ENCODE results near the gene DBN1. TPM values are rescaled to one million over a fixed set of nuclear protein-coding genes. Genes with fewer than 3 reads are reported as not detected.

The DBN1 gene
- total and polyA plus RNA-seq, 9 of the 15 experiments (the other 6 are each of a cell fraction or from before 2014, with no cell fraction given), result 0.25 to 87.2 (median 27.9) TPM

DNA sequence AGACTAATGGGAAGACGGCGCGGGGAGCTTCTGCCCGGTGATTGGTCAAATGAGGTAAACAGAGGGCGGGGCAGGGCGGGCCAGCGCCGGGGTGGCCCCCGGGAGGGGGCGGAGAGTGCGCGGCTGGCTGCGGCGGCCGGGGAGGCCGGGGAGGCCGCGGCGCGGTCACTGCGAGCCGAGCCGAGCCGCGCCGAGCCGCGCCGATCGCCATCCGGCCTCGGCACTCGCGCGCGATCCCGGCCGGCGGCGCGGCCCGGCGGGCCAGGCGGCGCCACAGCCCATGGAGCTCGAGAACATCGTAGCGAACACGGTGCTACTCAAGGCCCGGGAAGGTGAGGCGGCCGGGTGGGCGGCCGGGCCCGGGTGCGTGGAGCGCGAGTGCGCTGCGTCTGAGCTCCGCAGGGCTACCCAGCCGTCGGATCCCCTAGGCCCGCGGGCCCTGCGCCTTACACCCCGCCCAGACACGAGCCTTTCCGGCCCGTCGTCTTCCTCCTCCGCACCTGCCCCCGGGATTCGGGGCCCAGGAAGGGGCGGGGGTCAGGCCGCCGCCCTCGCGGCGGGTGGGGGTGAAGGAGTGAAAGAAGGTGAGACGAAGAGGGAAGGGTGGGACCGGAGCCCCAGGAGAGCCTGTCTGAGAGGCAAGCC lies 46.7 kb downstream of the DBN1 start, which contains the start of gene GRK6 (continued):
- TF ChIP-seq, protein P1, sequence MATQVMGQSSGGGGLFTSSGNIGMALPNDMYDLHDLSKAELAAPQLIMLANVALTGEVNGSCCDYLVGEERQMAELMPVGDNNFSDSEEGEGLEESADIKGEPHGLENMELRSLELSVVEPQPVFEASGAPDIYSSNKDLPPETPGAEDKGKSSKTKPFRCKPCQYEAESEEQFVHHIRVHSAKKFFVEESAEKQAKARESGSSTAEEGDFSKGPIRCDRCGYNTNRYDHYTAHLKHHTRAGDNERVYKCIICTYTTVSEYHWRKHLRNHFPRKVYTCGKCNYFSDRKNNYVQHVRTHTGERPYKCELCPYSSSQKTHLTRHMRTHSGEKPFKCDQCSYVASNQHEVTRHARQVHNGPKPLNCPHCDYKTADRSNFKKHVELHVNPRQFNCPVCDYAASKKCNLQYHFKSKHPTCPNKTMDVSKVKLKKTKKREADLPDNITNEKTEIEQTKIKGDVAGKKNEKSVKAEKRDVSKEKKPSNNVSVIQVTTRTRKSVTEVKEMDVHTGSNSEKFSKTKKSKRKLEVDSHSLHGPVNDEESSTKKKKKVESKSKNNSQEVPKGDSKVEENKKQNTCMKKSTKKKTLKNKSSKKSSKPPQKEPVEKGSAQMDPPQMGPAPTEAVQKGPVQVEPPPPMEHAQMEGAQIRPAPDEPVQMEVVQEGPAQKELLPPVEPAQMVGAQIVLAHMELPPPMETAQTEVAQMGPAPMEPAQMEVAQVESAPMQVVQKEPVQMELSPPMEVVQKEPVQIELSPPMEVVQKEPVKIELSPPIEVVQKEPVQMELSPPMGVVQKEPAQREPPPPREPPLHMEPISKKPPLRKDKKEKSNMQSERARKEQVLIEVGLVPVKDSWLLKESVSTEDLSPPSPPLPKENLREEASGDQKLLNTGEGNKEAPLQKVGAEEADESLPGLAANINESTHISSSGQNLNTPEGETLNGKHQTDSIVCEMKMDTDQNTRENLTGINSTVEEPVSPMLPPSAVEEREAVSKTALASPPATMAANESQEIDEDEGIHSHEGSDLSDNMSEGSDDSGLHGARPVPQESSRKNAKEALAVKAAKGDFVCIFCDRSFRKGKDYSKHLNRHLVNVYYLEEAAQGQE (IDR thresholded peaks at IDR 0.05; ENCODE audit: borderline replicate concordance), result no peak
- TF ChIP-seq, protein P1 (CRISPR knock-in tag; IDR thresholded peaks at IDR 0.05; ENCODE audit: low read depth), result 0 out of 2 replicates have a peak, but pooled peaks have one; percentile 33
- TF ChIP-seq POLR3A (IDR thresholded peaks at IDR 0.05; ENCODE audit: borderline replicate concordance, extremely low read depth, insufficient read depth, insufficient read length) (no peak), HMG20A (CRISPR knock-in tag; conservative IDR thresholded peaks at IDR 0.05) (no peak), ZNF354B (CRISPR knock-in tag; IDR thresholded peaks at IDR 0.05) (no peak), BACH1 (tag; IDR thresholded peaks at IDR 0.05) (no peak), CHD1 (IDR thresholded peaks at IDR 0.05; ENCODE audit: low read length) (peak; percentile 97)
- TF ChIP-seq, protein P2, sequence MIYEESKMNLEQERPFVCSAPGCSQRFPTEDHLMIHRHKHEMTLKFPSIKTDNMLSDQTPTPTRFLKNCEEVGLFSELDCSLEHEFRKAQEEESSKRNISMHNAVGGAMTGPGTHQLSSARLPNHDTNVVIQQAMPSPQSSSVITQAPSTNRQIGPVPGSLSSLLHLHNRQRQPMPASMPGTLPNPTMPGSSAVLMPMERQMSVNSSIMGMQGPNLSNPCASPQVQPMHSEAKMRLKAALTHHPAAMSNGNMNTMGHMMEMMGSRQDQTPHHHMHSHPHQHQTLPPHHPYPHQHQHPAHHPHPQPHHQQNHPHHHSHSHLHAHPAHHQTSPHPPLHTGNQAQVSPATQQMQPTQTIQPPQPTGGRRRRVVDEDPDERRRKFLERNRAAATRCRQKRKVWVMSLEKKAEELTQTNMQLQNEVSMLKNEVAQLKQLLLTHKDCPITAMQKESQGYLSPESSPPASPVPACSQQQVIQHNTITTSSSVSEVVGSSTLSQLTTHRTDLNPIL (CRISPR knock-in tag; IDR thresholded peaks at IDR 0.05), result no peak
- TF ChIP-seq, protein P3, sequence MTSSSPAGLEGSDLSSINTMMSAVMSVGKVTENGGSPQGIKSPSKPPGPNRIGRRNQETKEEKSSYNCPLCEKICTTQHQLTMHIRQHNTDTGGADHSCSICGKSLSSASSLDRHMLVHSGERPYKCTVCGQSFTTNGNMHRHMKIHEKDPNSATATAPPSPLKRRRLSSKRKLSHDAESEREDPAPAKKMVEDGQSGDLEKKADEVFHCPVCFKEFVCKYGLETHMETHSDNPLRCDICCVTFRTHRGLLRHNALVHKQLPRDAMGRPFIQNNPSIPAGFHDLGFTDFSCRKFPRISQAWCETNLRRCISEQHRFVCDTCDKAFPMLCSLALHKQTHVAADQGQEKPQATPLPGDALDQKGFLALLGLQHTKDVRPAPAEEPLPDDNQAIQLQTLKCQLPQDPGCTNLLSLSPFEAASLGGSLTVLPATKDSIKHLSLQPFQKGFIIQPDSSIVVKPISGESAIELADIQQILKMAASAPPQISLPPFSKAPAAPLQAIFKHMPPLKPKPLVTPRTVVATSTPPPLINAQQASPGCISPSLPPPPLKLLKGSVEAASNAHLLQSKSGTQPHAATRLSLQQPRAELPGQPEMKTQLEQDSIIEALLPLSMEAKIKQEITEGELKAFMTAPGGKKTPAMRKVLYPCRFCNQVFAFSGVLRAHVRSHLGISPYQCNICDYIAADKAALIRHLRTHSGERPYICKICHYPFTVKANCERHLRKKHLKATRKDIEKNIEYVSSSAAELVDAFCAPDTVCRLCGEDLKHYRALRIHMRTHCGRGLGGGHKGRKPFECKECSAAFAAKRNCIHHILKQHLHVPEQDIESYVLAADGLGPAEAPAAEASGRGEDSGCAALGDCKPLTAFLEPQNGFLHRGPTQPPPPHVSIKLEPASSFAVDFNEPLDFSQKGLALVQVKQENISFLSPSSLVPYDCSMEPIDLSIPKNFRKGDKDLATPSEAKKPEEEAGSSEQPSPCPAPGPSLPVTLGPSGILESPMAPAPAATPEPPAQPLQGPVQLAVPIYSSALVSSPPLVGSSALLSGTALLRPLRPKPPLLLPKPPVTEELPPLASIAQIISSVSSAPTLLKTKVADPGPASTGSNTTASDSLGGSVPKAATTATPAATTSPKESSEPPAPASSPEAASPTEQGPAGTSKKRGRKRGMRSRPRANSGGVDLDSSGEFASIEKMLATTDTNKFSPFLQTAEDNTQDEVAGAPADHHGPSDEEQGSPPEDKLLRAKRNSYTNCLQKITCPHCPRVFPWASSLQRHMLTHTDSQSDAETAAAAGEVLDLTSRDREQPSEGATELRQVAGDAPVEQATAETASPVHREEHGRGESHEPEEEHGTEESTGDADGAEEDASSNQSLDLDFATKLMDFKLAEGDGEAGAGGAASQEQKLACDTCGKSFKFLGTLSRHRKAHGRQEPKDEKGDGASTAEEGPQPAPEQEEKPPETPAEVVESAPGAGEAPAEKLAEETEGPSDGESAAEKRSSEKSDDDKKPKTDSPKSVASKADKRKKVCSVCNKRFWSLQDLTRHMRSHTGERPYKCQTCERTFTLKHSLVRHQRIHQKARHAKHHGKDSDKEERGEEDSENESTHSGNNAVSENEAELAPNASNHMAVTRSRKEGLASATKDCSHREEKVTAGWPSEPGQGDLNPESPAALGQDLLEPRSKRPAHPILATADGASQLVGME (CRISPR knock-in tag; IDR thresholded peaks at IDR 0.05), result no peak
- TF ChIP-seq, protein P4, sequence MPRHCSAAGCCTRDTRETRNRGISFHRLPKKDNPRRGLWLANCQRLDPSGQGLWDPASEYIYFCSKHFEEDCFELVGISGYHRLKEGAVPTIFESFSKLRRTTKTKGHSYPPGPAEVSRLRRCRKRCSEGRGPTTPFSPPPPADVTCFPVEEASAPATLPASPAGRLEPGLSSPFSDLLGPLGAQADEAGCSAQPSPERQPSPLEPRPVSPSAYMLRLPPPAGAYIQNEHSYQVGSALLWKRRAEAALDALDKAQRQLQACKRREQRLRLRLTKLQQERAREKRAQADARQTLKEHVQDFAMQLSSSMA (CRISPR knock-in tag; IDR thresholded peaks at IDR 0.05), result no peak

Measured in K562 (cell line).